PC-3 (cell line): ENCODE data around the gene DST. TPM values are rescaled to one million over a fixed set of nuclear protein-coding genes. Genes with fewer than 3 reads are reported as not detected.

Experiments
- ATAC-seq: fragments of 200-7000 bp; cut with Tn5 transposase; 2 replicates; pipeline ENCODE4 v1.9.1; 2020; ENCODE audit warnings: mild to moderate bottlenecking, moderate library complexity
- BruUV-seq: library from RNA; stranded (reverse); fragments of 400-500 nt; replicated peaks from 2 replicates; lab custom pipeline; 2021; lab: Mats Ljungman, UMichigan
- CTCF ChIA-PET: fragments of 300-600 bp; sonication (Branson Sonifier 250); formaldehyde crosslinking; loops from one replicate; lab custom pipeline; 2022; ENCODE audit warnings: antibody characterized with exemption; lab: Charles Lee
- POLR2A ChIA-PET: fragments of 300-600 bp; sonication (Branson Sonifier 250); formaldehyde crosslinking; loops from one replicate; lab custom pipeline; 2022; ENCODE audit warnings: antibody characterized with exemption; ENCODE audit not compliant: unreplicated experiment; lab: Charles Lee
- DNase-seq: peaks from one replicate; pipeline ENCODE4 v3.0.0-alpha.2; 2015
- H2AFZ ChIP-seq: fragments of 300-600 bp; sonication (generic); 2 replicates; pipeline ENCODE4 v1.6.0; 2016; ENCODE audit warnings: antibody characterized with exemption, low read length
- H3F3A ChIP-seq: fragments of 300-600 bp; sonication (generic); one replicate; pipeline ENCODE4 v1.6.0; 2017; ENCODE audit warnings: antibody characterized with exemption, low read length, control low read depth, mild to moderate bottlenecking; ENCODE audit not compliant: unreplicated experiment
- H3K27ac ChIP-seq: fragments of 300-600 bp; sonication (generic); 2 replicates; pipeline ENCODE4 v1.5.1; 2016; ENCODE audit warnings: mild to moderate bottlenecking, low read length
- H3K27me3 ChIP-seq: fragments of 300-600 bp; sonication (generic); 2 replicates; pipeline ENCODE4 v1.6.1; 2016; ENCODE audit warnings: low read length, mixed read lengths
- H3K36me3 ChIP-seq: fragments of 300-600 bp; sonication (generic); 2 replicates; pipeline ENCODE4 v1.6.1; 2016; ENCODE audit warnings: low read depth, mixed run types, low read length, mixed read lengths
- H3K4me1 ChIP-seq: fragments of 300-600 bp; sonication (generic); 2 replicates; pipeline ENCODE4 v1.5.1; 2016; ENCODE audit warnings: low read length; ENCODE audit not compliant: insufficient read depth
- H3K4me2 ChIP-seq: fragments of 300-600 bp; sonication (generic); 2 replicates; pipeline ENCODE4 v1.6.0; 2016; ENCODE audit warnings: low read length
- H3K4me3 ChIP-seq: fragments of 300-600 bp; sonication (generic); 2 replicates; pipeline ENCODE4 v1.5.1; 2016; ENCODE audit warnings: mild to moderate bottlenecking, low read length, mixed read lengths
- H3K79me2 ChIP-seq: fragments of 300-600 bp; sonication (generic); 2 replicates; pipeline ENCODE4 v1.6.1; 2017; ENCODE audit warnings: low read length, mixed read lengths
- H3K9ac ChIP-seq: fragments of 300-600 bp; sonication (generic); 2 replicates; pipeline ENCODE4 v1.6.0; 2016; ENCODE audit warnings: mild to moderate bottlenecking, low read length
- H3K9me2 ChIP-seq: fragments of 300-600 bp; sonication (generic); replicated peaks from 2 replicates; pipeline ENCODE4 v1.6.1; 2016; ENCODE audit warnings: mixed run types, low read length, mixed read lengths
- H3K9me3 ChIP-seq: fragments of 300-600 bp; sonication (generic); 2 replicates; pipeline ENCODE4 v1.6.1; 2016; ENCODE audit warnings: low read length, mixed read lengths
- H4K20me1 ChIP-seq: fragments of 300-600 bp; sonication (generic); 2 replicates; pipeline ENCODE4 v1.6.1; 2016; ENCODE audit warnings: low read length, mixed read lengths
- CTCF ChIP-seq: fragments of 300-600 bp; sonication (generic); conservative IDR thresholded peaks from 2 replicates; pipeline ENCODE4 v1.5.1; 2017; ENCODE audit warnings: antibody characterized with exemption, low read depth, mild to moderate bottlenecking, low read length
- EZH2 ChIP-seq: fragments of 300-600 bp; sonication (generic); IDR thresholded peaks from one replicate; pipeline ENCODE4 v1.6.1; 2017; ENCODE audit warnings: antibody characterized with exemption, mild to moderate bottlenecking, low read length; ENCODE audit not compliant: unreplicated experiment
- EZH2phosphoT487 ChIP-seq: fragments of 300-600 bp; sonication (generic); IDR thresholded peaks from 2 replicates; pipeline ENCODE4 v1.6.1; 2018; ENCODE audit warnings: mild to moderate bottlenecking, antibody characterized with exemption, low read length, borderline replicate concordance
- intact Hi-C: fragments of 100-400 bp; cut with micrococcal nuclease; formaldehyde crosslinking; loops from 2 replicates; pipeline ENCODE4 v1.9.0; 2023
- total RNA-seq: library from RNA; depleted of rRNA; stranded (reverse); fragments of >200 nt; gene quantifications from 2 replicates; pipeline ENCODE4 v1.2.3, GENCODE V29; 2014

Gene DST
- total RNA-seq, 1 experiment from 2014 or later, result 81.5 TPM

- Histone ChIP-seq H3K4me1 (peaks cover 57% of the 10 kb centered on the region), H2AFZ (no peak overlapping the region), H3K9me3 (no peaks in the 10 kb centered on the region), H3F3A (no peaks in the 10 kb centered on the region), H3K27ac (no peak overlapping the region), H3K9ac (no peak overlapping the region), H3K36me3 (peaks cover 13% of the 10 kb centered on the region), H3K27me3 (no peaks in the 10 kb centered on the region), H3K9me2 (no peaks in the 10 kb centered on the region), H3K4me2 (no peak overlapping the region), H3K79me2 (0 out of 2 replicates have a peak, but pooled peaks cover 4% of the 10 kb centered on the region), H3K4me3 (no peak overlapping the region), H4K20me1 (no peaks in the 10 kb centered on the region)
- intact Hi-C loops, result no loop called here
- ATAC-seq (no peak), DNase-seq (no peak)
- no TSS peak for BruUV-seq
- POLR2A ChIA-PET, result no interaction called here
- CTCF ChIA-PET, result no interaction called here
- no peak for TF ChIP-seq EZH2
- no peak for TF ChIP-seq EZH2phosphoT487
- TF ChIP-seq CTCF, result no peak
Measured at GRCh38 chr6:56522495-56523270, 120.0 kb downstream of the DST start.

- Histone ChIP-seq H3K4me3 (no peak overlapping the region), H3K27me3 (no peaks in the 10 kb centered on the region), H4K20me1 (no peaks in the 10 kb centered on the region), H3F3A (no peaks in the 10 kb centered on the region), H3K36me3 (peaks cover 13% of the 10 kb centered on the region), H3K9me2 (no peaks in the 10 kb centered on the region), H3K9ac (no peak overlapping the region), H3K79me2 (0 out of 2 replicates have a peak, but pooled peaks cover 4% of the 10 kb centered on the region), H3K27ac (peak overlapping the region; percentile 31), H3K9me3 (no peaks in the 10 kb centered on the region), H3K4me2 (no peak overlapping the region), H2AFZ (no peak overlapping the region), H3K4me1 (peaks cover 50% of the 10 kb centered on the region)
- TF ChIP-seq EZH2 (no peak), CTCF (no peak), EZH2phosphoT487 (no peak)
- no TSS peak for BruUV-seq
- intact Hi-C loops, result loop anchor here (1.0 kb wide), 1 partner anchor 16 kb away; no protein-coding TSS in a partner anchor
- CTCF ChIA-PET, result no interaction called here
- POLR2A ChIA-PET, result interaction anchor here (1.1 kb wide), 1 partner anchor 20 kb away, joined by 7 read pairs; no protein-coding TSS in a partner anchor
- ATAC-seq (no peak; the same call in 1 of the 2 replicates), DNase-seq (no peak)
Measured at GRCh38 chr6:56521976-56522375, 120.7 kb downstream of the DST start.

- no peaks in the 10 kb centered on the region for H4K20me1 ChIP-seq
- ChIA-PET POLR2A (interaction anchor here (1.1 kb wide), 1 partner anchor 21 kb away, joined by 7 read pairs; no protein-coding TSS in a partner anchor), CTCF (interaction anchor here (0.7 kb wide), 1 partner anchor 10 kb away, joined by 4 read pairs; no protein-coding TSS in a partner anchor)
- no peaks in the 10 kb centered on the region for H3K9me3 ChIP-seq
- no peak overlapping the region for H3K9ac ChIP-seq
- peak; percentile 37 for ATAC-seq
- H3K27ac ChIP-seq, result peak overlapping the region; percentile 31
- no peaks in the 10 kb centered on the region for H3K27me3 ChIP-seq
- H3K4me2 ChIP-seq, result peak overlapping the region; percentile 21
- no TSS peak for BruUV-seq
- TF ChIP-seq EZH2, result no peak
- TF ChIP-seq EZH2phosphoT487, result no peak
- TF ChIP-seq CTCF, result no peak
- H3K9me2 ChIP-seq, result no peaks in the 10 kb centered on the region
- DNase-seq, result peak; percentile 64
- no peak overlapping the region for H3K4me3 ChIP-seq
- no peak overlapping the region for H2AFZ ChIP-seq
- H3K79me2 ChIP-seq, result 0 out of 2 replicates have a peak, but pooled peaks cover 4% of the 10 kb centered on the region
- intact Hi-C loops, result loop anchor here (1.0 kb wide), 1 partner anchor 17 kb away; no protein-coding TSS in a partner anchor
- H3F3A ChIP-seq, result no peaks in the 10 kb centered on the region
- peaks cover 44% of the 10 kb centered on the region for H3K4me1 ChIP-seq
- H3K36me3 ChIP-seq, result peaks cover 13% of the 10 kb centered on the region
Measured at GRCh38 chr6:56521454-56521853, 121.2 kb downstream of the DST start.
